Smooth muscle cell (in vitro differentiated cells): Measurements from ENCODE around the gene BSG. TPM values are rescaled to one million over a fixed set of nuclear protein-coding genes. Genes with fewer than 3 reads are reported as not detected.
"Not testable (repeated sequence)": the region's sequence is repeated elsewhere in the genome, so short reads cannot be mapped to it uniquely, and the experiment has no call there.

Source experiments
- DNase-seq: peaks from one replicate; lab custom pipeline; 2025; ENCODE audit not compliant: unreplicated experiment; lab: John Stamatoyannopoulos, UW
- H2AFZ ChIP-seq: fragments of 200-600 bp; sonication (generic); 2 replicates; pipeline ENCODE4 v1.6.0; 2016; ENCODE audit warnings: antibody characterized with exemption, low read depth, mild to moderate bottlenecking
- H3F3A ChIP-seq: fragments of 200-600 bp; sonication (generic); 2 replicates; pipeline ENCODE4 v1.6.0; 2017; ENCODE audit warnings: antibody characterized with exemption, low read depth
- H3K27ac ChIP-seq: fragments of 200-600 bp; sonication (generic); 2 replicates; pipeline ENCODE4 v1.5.1; 2016; ENCODE audit warnings: low read depth, mild to moderate bottlenecking
- H3K27me3 ChIP-seq: fragments of 200-600 bp; sonication (generic); 2 replicates; pipeline ENCODE4 v1.6.1; 2016; ENCODE audit warnings: low read depth, mild to moderate bottlenecking
- H3K36me3 ChIP-seq: fragments of 200-600 bp; sonication (generic); 2 replicates; pipeline ENCODE4 v1.5.1; 2016; ENCODE audit warnings: low read depth
- H3K4me1 ChIP-seq: fragments of 200-600 bp; sonication (generic); 2 replicates; pipeline ENCODE4 v1.5.1; 2016; ENCODE audit warnings: low read depth
- H3K4me2 ChIP-seq: fragments of 200-600 bp; sonication (generic); 2 replicates; pipeline ENCODE4 v1.6.0; 2016; ENCODE audit warnings: mild to moderate bottlenecking
- H3K4me3 ChIP-seq: fragments of 200-600 bp; sonication (generic); 2 replicates; pipeline ENCODE4 v1.5.1; 2016; ENCODE audit warnings: mild to moderate bottlenecking
- H3K79me2 ChIP-seq: fragments of 200-600 bp; sonication (generic); 2 replicates; pipeline ENCODE4 v1.6.0; 2016; ENCODE audit warnings: low read depth, mild to moderate bottlenecking
- H3K9ac ChIP-seq: fragments of 200-600 bp; sonication (generic); 2 replicates; pipeline ENCODE4 v1.6.0; 2016; ENCODE audit warnings: low read depth
- H3K9me3 ChIP-seq: fragments of 200-600 bp; sonication (generic); replicated peaks from 2 replicates; pipeline ENCODE4 v1.5.1; 2016; ENCODE audit warnings: low read depth
- H4K20me1 ChIP-seq: fragments of 200-600 bp; sonication (generic); 2 replicates; pipeline ENCODE4 v1.6.0; 2016; ENCODE audit warnings: low read depth
- WGBS: methylation state at CpG from one replicate; pipeline ENCODE4 v1.1.7; 2016; ENCODE audit warnings: low lambda C conversion rate; 5-methylcytosine and 5-hydroxymethylcytosine counted together
- polyA plus RNA-seq: library from polyadenylated mRNA; unstranded; fragments of >200 nt; fragmentation: Nextera tagmentation; extraction: Ambion mirVana; gene quantifications from 2 replicates; pipeline ENCODE4 v1.2.1, GENCODE V29; 2016
- total RNA-seq: library from RNA; depleted of rRNA; stranded (reverse); fragments of >200 nt; gene quantifications from 2 replicates; pipeline ENCODE4 v1.2.3, GENCODE V29; 2014
- TF ChIP-seq, protein P1 (sequence below): fragments of 200-600 bp; sonication (generic); IDR thresholded peaks from 2 replicates; pipeline ENCODE4 v1.5.1; 2017; ENCODE audit warnings: borderline replicate concordance, mild to moderate bottlenecking, antibody characterized with exemption; ENCODE audit not compliant: insufficient read depth, poor library complexity, severe bottlenecking

BSG gene
- total and polyA plus RNA-seq, 2 experiments from 2014 or later, result 431 to 1,057 TPM

DNA sequence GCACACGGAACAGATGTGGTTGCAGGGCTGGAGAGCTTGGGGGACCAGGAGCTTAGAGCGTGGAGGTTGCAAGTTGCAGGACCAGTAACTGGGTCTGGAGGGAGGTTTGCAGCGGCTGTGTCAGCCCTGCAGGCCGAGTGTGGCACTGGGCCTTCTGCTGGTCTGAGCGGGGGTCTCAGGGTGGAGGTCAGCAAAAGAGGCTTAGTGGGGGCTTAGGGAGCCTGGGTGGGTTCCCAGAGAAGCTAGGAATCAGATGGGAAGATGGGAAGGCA lies 11.5 kb downstream of the BSG start:
- TF ChIP-seq, protein P1, sequence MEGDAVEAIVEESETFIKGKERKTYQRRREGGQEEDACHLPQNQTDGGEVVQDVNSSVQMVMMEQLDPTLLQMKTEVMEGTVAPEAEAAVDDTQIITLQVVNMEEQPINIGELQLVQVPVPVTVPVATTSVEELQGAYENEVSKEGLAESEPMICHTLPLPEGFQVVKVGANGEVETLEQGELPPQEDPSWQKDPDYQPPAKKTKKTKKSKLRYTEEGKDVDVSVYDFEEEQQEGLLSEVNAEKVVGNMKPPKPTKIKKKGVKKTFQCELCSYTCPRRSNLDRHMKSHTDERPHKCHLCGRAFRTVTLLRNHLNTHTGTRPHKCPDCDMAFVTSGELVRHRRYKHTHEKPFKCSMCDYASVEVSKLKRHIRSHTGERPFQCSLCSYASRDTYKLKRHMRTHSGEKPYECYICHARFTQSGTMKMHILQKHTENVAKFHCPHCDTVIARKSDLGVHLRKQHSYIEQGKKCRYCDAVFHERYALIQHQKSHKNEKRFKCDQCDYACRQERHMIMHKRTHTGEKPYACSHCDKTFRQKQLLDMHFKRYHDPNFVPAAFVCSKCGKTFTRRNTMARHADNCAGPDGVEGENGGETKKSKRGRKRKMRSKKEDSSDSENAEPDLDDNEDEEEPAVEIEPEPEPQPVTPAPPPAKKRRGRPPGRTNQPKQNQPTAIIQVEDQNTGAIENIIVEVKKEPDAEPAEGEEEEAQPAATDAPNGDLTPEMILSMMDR, result no peak
- H3K27me3 ChIP-seq, result peaks cover 10% of the 10 kb centered on the region
- no peak overlapping the region for H3K4me2 ChIP-seq
- H3F3A ChIP-seq, result no peaks in the 10 kb centered on the region
- DNase-seq, result no peak
- H3K9me3 ChIP-seq, result no peaks in the 10 kb centered on the region
- H3K27ac ChIP-seq, result no peak overlapping the region
- no peak overlapping the region for H2AFZ ChIP-seq
- peaks cover 57% of the 10 kb centered on the region for H4K20me1 ChIP-seq
- WGBS, result 82% methylated on average over 5 of the region's 5 CpGs
- H3K4me1 ChIP-seq, result no peaks in the 10 kb centered on the region
- no peak overlapping the region for H3K4me3 ChIP-seq
- no peak overlapping the region for H3K9ac ChIP-seq
- H3K36me3 ChIP-seq, result no peaks in the 10 kb centered on the region
- peaks cover 17% of the 10 kb centered on the region for H3K79me2 ChIP-seq

GRCh38 chr19:584240-585001 lies 12.0 kb downstream of the BSG start:
- H3K9ac ChIP-seq, result no peak overlapping the region
- H3K4me3 ChIP-seq, result no peak overlapping the region
- H3K4me1 ChIP-seq, result no peaks in the 10 kb centered on the region
- WGBS, result 51% methylated on average over 31 of the region's 38 CpGs
- no peak overlapping the region for H3K4me2 ChIP-seq
- no peak overlapping the region for H3K27ac ChIP-seq
- H2AFZ ChIP-seq, result no peak overlapping the region
- H4K20me1 ChIP-seq, result peaks cover 52% of the 10 kb centered on the region
- DNase-seq, result peak; percentile 20
- H3F3A ChIP-seq, result no peaks in the 10 kb centered on the region
- no peaks in the 10 kb centered on the region for H3K9me3 ChIP-seq
- peaks cover 16% of the 10 kb centered on the region for H3K27me3 ChIP-seq
- H3K36me3 ChIP-seq, result no peaks in the 10 kb centered on the region
- H3K79me2 ChIP-seq, result peaks cover 12% of the 10 kb centered on the region
- TF ChIP-seq, protein P1, result peak; percentile 80

- H3K4me3 ChIP-seq, H3K4me1 ChIP-seq, H3K4me2 ChIP-seq, H3K9me3 ChIP-seq, H2AFZ ChIP-seq, H3K27ac ChIP-seq, H3F3A ChIP-seq, DNase-seq, H3K79me2 ChIP-seq, H3K36me3 ChIP-seq, H3K9ac ChIP-seq: not testable (repeated sequence)
- Histone ChIP-seq H3K27me3 (peaks cover 16% of the 10 kb centered on the region), H4K20me1 (peaks cover 45% of the 10 kb centered on the region)
- 89% methylated on average over 33 of the region's 34 CpGs for WGBS
Observed at GRCh38 chr19:585146-585545, 12.8 kb downstream of the BSG start.

- Histone ChIP-seq H3F3A (no peaks in the 10 kb centered on the region), H3K4me3 (no peak overlapping the region), H3K9me3 (no peaks in the 10 kb centered on the region), H3K27me3 (peaks cover 19% of the 10 kb centered on the region), H3K4me1 (no peaks in the 10 kb centered on the region), H3K79me2 (no peaks in the 10 kb centered on the region), H4K20me1 (peaks cover 43% of the 10 kb centered on the region), H3K9ac (no peak overlapping the region), H3K27ac (no peak overlapping the region), H3K36me3 (no peaks in the 10 kb centered on the region), H3K4me2 (no peak overlapping the region), H2AFZ (no peak overlapping the region)
- no peak for DNase-seq
- TF ChIP-seq, protein P1, result no peak
- WGBS, result 69% methylated on average over 10 of the region's 10 CpGs
Observed at GRCh38 chr19:585551-586110, 13.2 kb downstream of the BSG start.
